ENCODE data around the gene GBX2. TPM values are rescaled to one million over a fixed set of nuclear protein-coding genes. Genes with fewer than 3 reads are reported as not detected.

Gene GBX2
- polyA plus RNA-seq, 1 donor from 2014 or later: not detected

GRCh38 chr2:236128321-236128720 lies 39.9 kb downstream of the GBX2 start:
- Mint-ChIP-seq H3K36me3 (peaks cover 3% of the 10 kb centered on the region), H3K27me3 (peaks cover 1% of the 10 kb centered on the region), H3K4me3 (no peak overlapping the region), H3K4me1 (no peaks in the 10 kb centered on the region), H3K9me3 (peaks cover 0 to 2% (median 0%) of the 10 kb centered on the region in 3 donors), H3K27ac (no peak overlapping the region)

- no peaks in the 10 kb centered on the region for H3K9me3 Mint-ChIP-seq
- H3K27ac Mint-ChIP-seq: no peak overlapping the region
- peaks cover 3% of the 10 kb centered on the region for H3K36me3 Mint-ChIP-seq
- H3K4me1 Mint-ChIP-seq: no peaks in the 10 kb centered on the region
- H3K4me3 Mint-ChIP-seq: no peak overlapping the region
- H3K27me3 Mint-ChIP-seq: peaks cover 1% of the 10 kb centered on the region
These were observed 41.2 kb downstream of the GBX2 start for GRCh38 chr2:236127010-236127409.

DNA sequence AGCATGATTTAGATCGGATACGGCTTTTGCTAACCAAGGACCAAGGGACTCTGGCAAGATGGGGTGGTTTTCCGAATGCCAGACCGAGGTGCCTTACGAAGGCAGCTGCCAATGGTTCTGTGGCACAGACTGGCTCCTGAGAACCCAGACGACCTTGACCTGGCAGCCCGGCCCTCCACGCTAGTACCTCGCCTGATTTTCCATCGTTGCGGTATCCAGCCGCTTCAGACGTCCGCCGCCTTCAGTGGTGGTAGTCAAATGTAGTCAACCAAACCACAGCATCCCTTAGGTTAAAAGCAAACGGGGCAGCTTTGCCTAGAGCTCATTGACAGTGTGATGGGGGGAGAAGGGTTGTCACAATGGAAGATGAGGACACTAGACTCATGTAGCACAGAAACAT lies 42.6 kb downstream of the GBX2 start:
- Mint-ChIP-seq H3K27ac (no peak overlapping the region), H3K36me3 (peaks cover 3% of the 10 kb centered on the region), H3K4me1 (no peaks in the 10 kb centered on the region), H3K27me3 (no peaks in the 10 kb centered on the region), H3K4me3 (no peak overlapping the region), H3K9me3 (no peaks in the 10 kb centered on the region)

DNA sequence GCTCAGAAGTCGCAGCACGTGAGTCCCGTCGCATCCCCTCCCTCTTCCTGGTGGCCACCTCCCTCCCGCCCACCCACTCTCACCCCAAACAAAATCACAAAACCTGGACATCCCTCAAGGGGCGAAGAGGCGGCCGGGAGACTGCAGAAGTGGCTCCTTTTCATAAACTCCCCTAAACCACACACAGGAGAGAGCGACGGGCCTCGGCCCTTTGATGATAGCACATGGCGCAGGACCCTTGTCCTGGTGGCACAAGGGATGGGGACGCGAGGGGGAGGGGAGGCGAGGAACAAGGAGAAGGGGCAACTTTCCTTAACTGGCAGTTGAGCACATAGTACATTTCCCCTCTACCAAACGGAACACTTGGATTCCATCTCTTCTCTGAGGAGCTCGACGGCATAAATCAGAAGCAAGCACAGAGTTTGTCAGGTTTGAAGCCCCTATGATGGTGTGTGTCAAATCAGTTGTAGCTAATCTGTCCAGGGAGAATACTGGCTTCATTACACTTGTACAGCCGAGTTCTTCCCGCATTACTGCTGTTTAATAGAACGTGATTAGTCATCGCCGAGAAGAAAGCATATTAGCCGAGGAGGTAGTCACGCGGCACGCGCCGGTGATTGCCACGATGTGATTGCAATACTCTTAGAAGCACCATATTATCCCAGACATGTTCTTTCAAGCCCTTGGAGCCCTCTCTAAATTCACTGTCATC lies 43.8 kb downstream of the GBX2 start:
- H3K9me3 Mint-ChIP-seq: no peaks in the 10 kb centered on the region
- peaks cover 3% of the 10 kb centered on the region for H3K36me3 Mint-ChIP-seq
- H3K4me1 Mint-ChIP-seq: no peaks in the 10 kb centered on the region
- no peak overlapping the region for H3K27ac Mint-ChIP-seq
- peaks cover 2% of the 10 kb centered on the region for H3K27me3 Mint-ChIP-seq
- no peak overlapping the region for H3K4me3 Mint-ChIP-seq

DNA sequence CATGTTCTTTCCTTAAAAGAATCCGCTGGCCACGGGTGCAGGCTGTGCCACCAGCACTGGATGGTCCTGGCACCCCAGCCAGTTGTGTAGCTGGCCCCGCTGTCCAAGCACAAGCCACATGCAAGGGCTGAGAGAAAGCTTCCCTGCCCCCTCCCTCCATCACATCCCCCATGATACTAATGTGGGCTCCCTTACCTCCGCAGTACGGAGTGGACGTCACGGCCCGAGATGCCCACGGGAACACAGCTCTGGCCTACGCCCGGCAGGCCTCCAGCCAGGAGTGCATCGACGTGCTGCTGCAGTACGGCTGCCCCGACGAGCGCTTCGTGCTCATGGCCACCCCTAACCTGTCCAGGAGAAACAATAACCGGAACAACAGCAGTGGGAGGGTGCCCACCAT lies 44.5 kb downstream of the GBX2 start:
- Mint-ChIP-seq H3K4me1 (no peaks in the 10 kb centered on the region), H3K4me3 (no peak overlapping the region), H3K9me3 (no peaks in the 10 kb centered on the region)

DNA sequence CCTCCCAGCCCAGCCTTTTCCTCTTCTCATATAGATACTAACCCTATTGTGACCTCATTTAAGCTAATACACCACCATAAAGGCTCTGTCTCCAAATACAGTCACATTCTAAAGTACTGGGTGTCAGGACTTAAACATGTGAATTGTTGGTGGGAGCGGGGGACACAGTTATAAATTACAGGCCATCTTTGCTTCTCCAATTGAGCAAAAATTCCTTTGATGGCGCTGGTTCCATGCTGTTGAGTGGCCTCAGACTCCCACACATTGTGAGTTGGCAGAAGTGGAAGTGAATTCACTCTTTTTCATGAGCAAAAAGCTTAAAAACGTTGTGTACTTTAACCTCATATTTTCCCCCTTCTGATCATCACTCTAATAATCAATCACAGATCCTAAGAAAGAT lies 46.0 kb downstream of the GBX2 start:
- no peaks in the 10 kb centered on the region for H3K4me1 Mint-ChIP-seq
- H3K4me3 Mint-ChIP-seq: no peak overlapping the region
- no peak overlapping the region for H3K27ac Mint-ChIP-seq
- H3K27me3 Mint-ChIP-seq: peaks cover 2% of the 10 kb centered on the region
- H3K9me3 Mint-ChIP-seq: no peaks in the 10 kb centered on the region
- H3K36me3 Mint-ChIP-seq: peaks cover 3% of the 10 kb centered on the region

More for the DNA sequence above, 44.5 kb downstream of the GBX2 start:
- Mint-ChIP-seq H3K27me3 (peaks cover 2% of the 10 kb centered on the region), H3K27ac (no peak overlapping the region), H3K36me3 (peaks cover 3% of the 10 kb centered on the region)

DNA sequence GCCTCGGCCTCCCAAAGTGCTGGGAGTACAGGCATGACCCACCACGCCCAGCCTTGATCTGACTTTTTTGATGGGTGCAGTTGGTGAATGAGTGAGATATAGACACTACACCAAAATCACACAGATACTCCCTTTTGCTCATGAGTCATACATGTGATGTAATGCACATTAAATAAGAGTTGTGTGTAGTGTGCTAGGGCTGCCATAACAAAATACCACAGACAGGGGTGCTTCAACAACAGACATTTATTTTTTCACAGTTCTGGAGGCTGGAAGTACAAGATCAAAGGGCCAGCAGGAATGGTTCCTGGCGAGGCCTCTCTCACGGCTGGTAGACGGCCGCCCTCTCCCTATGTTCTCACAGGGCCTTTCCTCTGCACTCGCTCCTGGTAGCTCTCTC lies 46.6 kb downstream of the GBX2 start:
- Mint-ChIP-seq H3K27ac (no peak overlapping the region), H3K36me3 (peaks cover 3% of the 10 kb centered on the region), H3K27me3 (peaks cover 2% of the 10 kb centered on the region), H3K4me1 (no peaks in the 10 kb centered on the region), H3K4me3 (no peak overlapping the region), H3K9me3 (no peaks in the 10 kb centered on the region)

GRCh38 chr2:236120829-236121228 lies 47.4 kb downstream of the GBX2 start:
- peaks cover 2% of the 10 kb centered on the region for H3K27me3 Mint-ChIP-seq
- no peak overlapping the region for H3K27ac Mint-ChIP-seq
- no peak overlapping the region for H3K4me3 Mint-ChIP-seq
- no peaks in the 10 kb centered on the region for H3K4me1 Mint-ChIP-seq
- H3K9me3 Mint-ChIP-seq: no peaks in the 10 kb centered on the region
- H3K36me3 Mint-ChIP-seq: peaks cover 3% of the 10 kb centered on the region

DNA sequence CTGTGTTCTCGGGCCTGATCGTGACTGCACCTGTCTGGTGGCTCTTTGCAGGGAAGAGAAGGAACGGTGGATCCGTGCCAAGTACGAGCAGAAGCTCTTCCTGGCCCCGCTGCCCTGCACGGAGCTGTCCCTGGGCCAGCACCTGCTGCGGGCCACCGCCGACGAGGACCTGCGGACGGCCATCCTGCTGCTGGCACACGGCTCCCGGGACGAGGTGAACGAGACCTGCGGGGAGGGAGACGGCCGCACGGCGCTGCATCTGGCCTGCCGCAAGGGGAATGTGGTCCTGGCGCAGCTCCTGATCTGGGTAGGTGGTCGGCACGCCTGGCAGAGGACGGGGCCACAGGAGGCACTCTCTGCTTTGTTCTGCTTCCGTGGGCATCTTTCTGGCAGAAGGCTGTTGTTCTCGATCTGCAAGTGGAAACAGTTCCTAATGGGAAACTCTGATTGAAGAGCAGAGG lies 48.0 kb downstream of the GBX2 start:
- H3K4me3 Mint-ChIP-seq: no peak overlapping the region
- H3K27me3 Mint-ChIP-seq: peaks cover 2% of the 10 kb centered on the region
- no peaks in the 10 kb centered on the region for H3K9me3 Mint-ChIP-seq
- no peaks in the 10 kb centered on the region for H3K4me1 Mint-ChIP-seq
- peaks cover 2% of the 10 kb centered on the region for H3K36me3 Mint-ChIP-seq
- H3K27ac Mint-ChIP-seq: peak overlapping the region in 1 of 3 donors; percentile 92

- no peak overlapping the region for H3K27ac Mint-ChIP-seq
These were observed 48.7 kb downstream of the GBX2 start for GRCh38 chr2:236119476-236119875.

GRCh38 chr2:236119003-236119402 lies 49.2 kb downstream of the GBX2 start:
- no peak overlapping the region for H3K4me3 Mint-ChIP-seq
- no peak overlapping the region for H3K27ac Mint-ChIP-seq
- H3K27me3 Mint-ChIP-seq: peaks cover 2% of the 10 kb centered on the region
- H3K36me3 Mint-ChIP-seq: no peaks in the 10 kb centered on the region
- H3K4me1 Mint-ChIP-seq: no peaks in the 10 kb centered on the region
- H3K9me3 Mint-ChIP-seq: no peaks in the 10 kb centered on the region

More at GRCh38 chr2:236119476-236119875, 48.7 kb downstream of the GBX2 start:
- Mint-ChIP-seq H3K27me3 (peaks cover 2% of the 10 kb centered on the region), H3K4me1 (no peaks in the 10 kb centered on the region), H3K4me3 (no peak overlapping the region), H3K9me3 (no peaks in the 10 kb centered on the region), H3K36me3 (no peaks in the 10 kb centered on the region)

GRCh38 chr2:236117861-236118269 lies 50.3 kb downstream of the GBX2 start:
- Mint-ChIP-seq H3K4me3 (no peak overlapping the region), H3K27ac (no peak overlapping the region), H3K36me3 (no peaks in the 10 kb centered on the region), H3K9me3 (no peaks in the 10 kb centered on the region), H3K4me1 (no peaks in the 10 kb centered on the region), H3K27me3 (peaks cover 2% of the 10 kb centered on the region)

DNA sequence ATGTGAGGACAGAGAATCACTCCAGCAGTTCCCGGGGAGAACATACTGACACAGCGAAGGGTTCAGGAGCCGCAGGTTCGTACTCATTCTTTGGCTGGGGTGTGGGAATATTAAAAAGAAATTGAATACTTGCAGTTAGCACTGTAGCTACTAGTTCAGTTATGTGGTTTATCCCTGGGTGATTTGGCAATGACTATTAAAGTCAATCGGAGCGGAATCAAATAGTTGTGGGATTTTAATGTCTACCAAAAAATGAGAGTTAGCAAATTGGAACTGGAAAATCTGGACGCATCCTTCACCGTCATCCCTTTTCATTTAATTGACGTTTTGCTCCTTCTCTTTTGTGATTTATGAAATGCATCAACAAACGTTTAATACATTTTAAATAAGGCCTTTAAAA lies 50.8 kb downstream of the GBX2 start:
- no peak overlapping the region for H3K4me3 Mint-ChIP-seq
- no peak overlapping the region for H3K27ac Mint-ChIP-seq
- H3K4me1 Mint-ChIP-seq: no peaks in the 10 kb centered on the region
- peaks cover 2% of the 10 kb centered on the region for H3K27me3 Mint-ChIP-seq
- H3K9me3 Mint-ChIP-seq: no peaks in the 10 kb centered on the region
- H3K36me3 Mint-ChIP-seq: no peaks in the 10 kb centered on the region

Measured in IgD-negative memory B cell (primary cell).